A673 (cell line): Measurements from ENCODE around the gene EPPIN.

ENCODE experiments used
- CTCF ChIP-seq: fragments of 300-800, 200-600 bp; sonication (generic); conservative IDR thresholded peaks from 2 replicates; pipeline ENCODE4 v1.5.1; 2017; ENCODE audit warnings: low read depth, mild to moderate bottlenecking, antibody characterized with exemption, low read length, moderate library complexity, mixed read lengths
- EZH2 ChIP-seq: fragments of 200-600 bp; sonication (generic); IDR thresholded peaks from 2 replicates; pipeline ENCODE4 v1.6.1; 2017; ENCODE audit warnings: borderline replicate concordance, low read depth, mild to moderate bottlenecking, mixed read lengths, antibody characterized with exemption, low read length; ENCODE audit not compliant: poor library complexity, severe bottlenecking

- TF ChIP-seq CTCF (no peak), EZH2 (no peak)
These were observed 31.9 kb downstream of the EPPIN start, which contains the start of gene SPINT3 for GRCh38 chr20:45515147-45515913.
